ENCODE results near the gene THAP7. TPM values are rescaled to one million over a fixed set of nuclear protein-coding genes. Genes with fewer than 3 reads are reported as not detected.

Gene THAP7
- total RNA-seq, 1 experiment from 2014 or later = 23.5 TPM

GRCh38 chr22:21000987-21001600, 824 bp downstream of the THAP7 start:
- DNase-seq (ENCODE audit: low read depth, low spot score) = no peak
- peak; percentile 0; the same call in 1 of the 2 replicates for ATAC-seq
- Histone ChIP-seq H3K9me3 (ENCODE audit: control insufficient read depth, insufficient read depth, low read depth, low read length) (no peaks in the 10 kb centered on the region), H3K4me1 (ENCODE audit: control insufficient read depth, insufficient read depth, low read length) (peaks cover 9% of the 10 kb centered on the region), H3K27me3 (ENCODE audit: control insufficient read depth, insufficient read depth, low read length) (no peaks in the 10 kb centered on the region), H3K4me3 (ENCODE audit: low read depth in 2 of 2, low read length in 2 of 2) (peak overlapping the region; percentile 82 to 85), H3K36me3 (ENCODE audit: control insufficient read depth, insufficient read depth, low read length) (no peaks in the 10 kb centered on the region; the same call in 1 of the 2 replicates), H3K27ac (ENCODE audit: low read length) (peak overlapping the region; percentile 92)
- intact Hi-C loops (cut with micrococcal nuclease; ENCODE audit: unreplicated experiment) (no loop called here), in situ Hi-C loops (cut with HindIII; ENCODE audit: low pct_unique_long_range_greater_than_20kb, low sequenced_read_pairs) (no loop called here)
- no TSS peak for BruUV-seq (replicated peaks)
- ChIA-PET CTCF (no interaction called here), POLR2A (no interaction called here)
- TF ChIP-seq REST (IDR thresholded peaks at IDR 0.05; ENCODE audit: insufficient read depth in 1 of 2, low read depth in 2 of 2, low read length in 1 of 2) (no peak), SIN3A (IDR thresholded peaks at IDR 0.05; ENCODE audit: borderline replicate concordance, insufficient read depth, low read depth, low read length) (no peak), CTCF (IDR thresholded peaks at IDR 0.05) (no peak), POLR2AphosphoS5 (IDR thresholded peaks at IDR 0.05; ENCODE audit: low read depth, low read length) (no peak), TCF7L2 (IDR thresholded peaks at IDR 0.05; ENCODE audit: low read depth, low read length) (no peak)

DNA sequence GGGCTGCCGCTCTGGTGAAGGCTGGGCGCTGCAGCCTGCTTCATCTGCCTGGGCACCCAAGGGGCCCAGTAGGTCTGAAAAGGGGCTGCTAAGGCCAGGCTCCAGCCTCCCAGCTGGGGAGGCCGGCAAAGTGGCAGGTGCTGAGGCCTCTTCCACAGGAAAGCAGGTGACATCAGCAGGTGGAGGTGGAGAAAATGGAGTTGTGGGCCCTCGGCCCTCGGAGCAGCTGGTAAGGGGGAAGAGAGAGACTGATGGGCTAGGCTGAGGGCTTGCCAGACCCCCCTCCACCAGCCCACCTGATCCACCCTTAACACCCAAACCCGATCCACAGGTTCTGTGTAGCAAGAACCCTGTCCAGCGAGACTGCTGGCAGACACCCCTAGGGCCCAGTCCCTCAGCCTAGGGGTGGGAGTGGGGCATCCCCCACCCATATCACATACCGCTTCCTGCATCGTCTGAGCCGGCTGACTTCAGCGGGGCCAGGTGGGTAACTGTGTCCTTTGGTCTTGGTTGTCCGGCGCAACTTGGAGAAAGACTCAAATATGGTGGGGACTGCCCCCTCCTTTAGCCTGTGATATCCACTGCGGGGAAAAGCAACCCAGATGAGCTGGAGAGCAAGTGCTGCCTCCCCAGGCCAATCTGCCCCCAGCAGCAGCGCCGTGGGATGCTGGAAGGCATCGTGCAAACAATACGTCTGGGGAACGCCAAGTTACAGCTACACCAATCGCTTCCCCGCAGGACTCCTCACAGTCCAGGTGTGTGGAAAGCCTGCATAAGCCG, 1.5 kb downstream of the THAP7 start:
- H3K27me3 ChIP-seq (ENCODE audit: control insufficient read depth, insufficient read depth, low read length) = no peaks in the 10 kb centered on the region
- H3K4me1 ChIP-seq (ENCODE audit: control insufficient read depth, insufficient read depth, low read length) = peaks cover 9% of the 10 kb centered on the region
- BruUV-seq (replicated peaks) = no TSS peak
- H3K4me3 ChIP-seq (ENCODE audit: low read depth in 2 of 2, low read length in 2 of 2) = peak overlapping the region; percentile 82 to 85
- TF ChIP-seq SIN3A (IDR thresholded peaks at IDR 0.05; ENCODE audit: borderline replicate concordance, insufficient read depth, low read depth, low read length) = no peak
- TF ChIP-seq POLR2AphosphoS5 (IDR thresholded peaks at IDR 0.05; ENCODE audit: low read depth, low read length) = no peak
- no peak for TF ChIP-seq REST (IDR thresholded peaks at IDR 0.05; ENCODE audit: insufficient read depth in 1 of 2, low read depth in 2 of 2, low read length in 1 of 2)
- no peak for TF ChIP-seq TCF7L2 (IDR thresholded peaks at IDR 0.05; ENCODE audit: low read depth, low read length)
- TF ChIP-seq CTCF (IDR thresholded peaks at IDR 0.05) = no peak
- in situ Hi-C loops (cut with HindIII; ENCODE audit: low pct_unique_long_range_greater_than_20kb, low sequenced_read_pairs) = no loop called here
- intact Hi-C loops (cut with micrococcal nuclease; ENCODE audit: unreplicated experiment) = no loop called here
- no peaks in the 10 kb centered on the region for H3K9me3 ChIP-seq (ENCODE audit: control insufficient read depth, insufficient read depth, low read depth, low read length)
- peak overlapping the region; percentile 92 for H3K27ac ChIP-seq (ENCODE audit: low read length)
- ChIA-PET CTCF (no interaction called here), POLR2A (no interaction called here)
- DNase-seq (ENCODE audit: low read depth, low spot score) (no peak), ATAC-seq (no peak)
- no peaks in the 10 kb centered on the region; the same call in 1 of the 2 replicates for H3K36me3 ChIP-seq (ENCODE audit: control insufficient read depth, insufficient read depth, low read length)

Measured in Panc1 (cell line).